OCI-LY3 (cell line): ENCODE results near the gene CC2D2A.

ENCODE experiments used
- CTCF ChIP-seq: fragments of 200-600, 300-600 bp; sonication (generic); IDR thresholded peaks from 2 replicates; pipeline ENCODE4 v1.5.1; 2014; ENCODE audit warnings: antibody characterized with exemption, low read length, low read depth
- EZH2phosphoT487 ChIP-seq: fragments of 200-600 bp; shearing (Covaris generic); IDR thresholded peaks from 2 replicates; pipeline ENCODE4 v1.6.1; 2018; ENCODE audit warnings: antibody characterized with exemption, mixed run types, low read depth

- no peak for TF ChIP-seq CTCF
- no peak for TF ChIP-seq EZH2phosphoT487
Measured at GRCh38 chr4:15466596-15466995, 3.1 kb upstream of the CC2D2A start.
